Activated CD4-positive, alpha-beta T cell treated with anti-CD3 and anti-CD28 coated beads for 4 hours (primary cell): ENCODE measurements around the gene ANGEL1.

Experiments
- DNase-seq, 2 donors: peaks; one replicate each; pipeline ENCODE4 v3.0.0-alpha.2; 2020

ANGEL1 gene, protein sequence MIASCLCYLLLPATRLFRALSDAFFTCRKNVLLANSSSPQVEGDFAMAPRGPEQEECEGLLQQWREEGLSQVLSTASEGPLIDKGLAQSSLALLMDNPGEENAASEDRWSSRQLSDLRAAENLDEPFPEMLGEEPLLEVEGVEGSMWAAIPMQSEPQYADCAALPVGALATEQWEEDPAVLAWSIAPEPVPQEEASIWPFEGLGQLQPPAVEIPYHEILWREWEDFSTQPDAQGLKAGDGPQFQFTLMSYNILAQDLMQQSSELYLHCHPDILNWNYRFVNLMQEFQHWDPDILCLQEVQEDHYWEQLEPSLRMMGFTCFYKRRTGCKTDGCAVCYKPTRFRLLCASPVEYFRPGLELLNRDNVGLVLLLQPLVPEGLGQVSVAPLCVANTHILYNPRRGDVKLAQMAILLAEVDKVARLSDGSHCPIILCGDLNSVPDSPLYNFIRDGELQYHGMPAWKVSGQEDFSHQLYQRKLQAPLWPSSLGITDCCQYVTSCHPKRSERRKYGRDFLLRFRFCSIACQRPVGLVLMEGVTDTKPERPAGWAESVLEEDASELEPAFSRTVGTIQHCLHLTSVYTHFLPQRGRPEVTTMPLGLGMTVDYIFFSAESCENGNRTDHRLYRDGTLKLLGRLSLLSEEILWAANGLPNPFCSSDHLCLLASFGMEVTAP

DNA sequence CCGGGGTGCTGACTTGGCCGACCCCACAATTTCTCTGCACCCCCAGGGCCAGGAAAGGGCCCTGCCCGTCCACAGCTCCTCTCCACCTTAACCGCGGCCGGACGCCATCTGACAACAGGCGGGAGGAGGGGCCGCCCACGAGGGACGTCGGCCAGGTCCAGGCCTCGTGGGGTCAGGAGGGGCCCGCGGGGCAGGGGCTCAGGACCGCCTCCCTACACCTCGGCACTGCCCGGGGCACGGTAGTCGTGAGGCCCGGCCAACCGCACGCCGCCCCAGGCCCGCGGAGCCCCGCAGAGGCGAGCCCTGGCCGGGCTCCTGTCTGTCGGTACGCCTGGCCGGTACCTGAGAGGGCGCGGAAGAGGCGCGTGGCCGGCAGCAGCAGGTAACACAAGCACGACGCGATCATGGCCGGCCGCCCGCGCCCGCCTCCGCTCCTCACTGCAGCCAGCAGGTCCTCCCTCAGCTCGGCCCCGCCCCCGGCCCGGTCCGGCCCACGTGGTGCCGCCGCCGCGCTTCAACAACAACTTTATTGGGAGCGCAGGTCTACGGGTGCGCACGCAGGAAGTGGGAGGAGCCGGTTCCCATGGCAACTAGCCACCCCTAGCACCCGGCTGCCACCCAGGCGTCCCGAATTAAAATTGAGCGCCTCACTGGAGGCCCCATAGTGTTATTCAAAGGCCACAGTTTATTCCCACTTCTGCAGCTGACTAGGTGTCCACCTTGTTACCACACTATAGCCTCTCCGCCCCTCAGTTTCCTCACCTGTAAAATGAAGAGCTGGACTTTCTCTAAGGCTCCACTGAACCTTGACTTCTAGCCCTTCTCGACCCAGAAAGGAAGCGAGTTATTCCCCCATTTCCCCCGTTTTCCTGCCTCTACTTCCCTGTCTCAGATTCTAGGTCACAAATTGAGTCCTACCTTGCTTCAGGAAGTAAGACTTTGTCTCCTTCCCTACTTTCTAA is at the start of gene ANGEL1:
ANGEL1 (minus strand) TSS at position 461 of the 962 bp plus-strand sequence; CDS start at position 406, 55 bp downstream.
- peak; percentile 96 to 98 for DNase-seq

DNA sequence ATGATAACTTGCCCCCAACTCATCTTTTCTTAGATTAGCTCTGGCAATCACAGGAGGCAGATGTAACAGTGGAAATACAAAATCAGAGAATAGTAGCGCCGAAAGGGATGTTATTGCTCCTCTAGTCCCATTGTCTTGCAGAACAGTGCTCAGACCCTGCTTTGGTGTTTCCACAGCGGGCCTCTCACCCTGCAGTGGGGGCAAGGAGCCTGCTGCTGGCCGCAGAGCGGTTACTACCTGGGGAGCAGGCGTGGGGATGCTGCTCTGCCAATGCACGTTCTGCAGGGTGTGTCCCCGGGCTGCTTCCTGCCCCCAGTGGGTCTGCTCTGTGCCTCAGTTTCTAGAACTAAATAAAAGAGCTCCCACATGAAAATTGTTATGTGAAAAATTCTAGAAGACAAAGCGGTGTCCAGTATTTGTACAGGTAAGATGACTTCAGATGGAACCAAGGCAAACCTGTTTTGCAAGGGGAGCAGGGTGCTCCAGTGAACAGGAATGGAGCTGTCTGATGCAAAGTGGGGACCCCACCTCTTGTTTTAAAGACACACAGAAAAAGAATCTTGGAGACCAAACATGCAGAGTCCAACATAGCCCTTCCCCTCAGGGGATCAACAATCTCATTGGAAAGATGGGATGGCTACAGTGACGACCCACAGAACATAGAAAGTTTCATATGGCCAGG is 49.0 kb upstream of the ANGEL1 start:
- no peak for DNase-seq

DNA sequence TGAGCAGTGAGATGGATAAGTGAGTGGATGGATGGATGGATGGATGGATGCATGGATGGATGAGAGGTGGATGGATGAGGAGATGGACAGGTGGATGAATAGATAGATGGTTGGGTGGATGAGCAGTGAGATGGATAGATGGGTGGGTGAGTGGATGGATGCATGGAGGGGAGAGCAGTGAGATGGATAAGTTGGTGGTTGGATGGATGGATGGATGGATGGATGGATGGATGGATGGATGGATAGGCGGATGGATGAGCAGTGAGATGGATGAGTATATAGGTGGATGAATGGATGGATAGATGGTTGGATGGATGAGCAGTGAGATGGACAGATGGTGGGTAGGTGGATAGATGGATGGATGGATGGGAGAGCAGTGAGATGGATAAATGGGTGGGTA is 44.1 kb upstream of the ANGEL1 start:
- no peak for DNase-seq

DNA sequence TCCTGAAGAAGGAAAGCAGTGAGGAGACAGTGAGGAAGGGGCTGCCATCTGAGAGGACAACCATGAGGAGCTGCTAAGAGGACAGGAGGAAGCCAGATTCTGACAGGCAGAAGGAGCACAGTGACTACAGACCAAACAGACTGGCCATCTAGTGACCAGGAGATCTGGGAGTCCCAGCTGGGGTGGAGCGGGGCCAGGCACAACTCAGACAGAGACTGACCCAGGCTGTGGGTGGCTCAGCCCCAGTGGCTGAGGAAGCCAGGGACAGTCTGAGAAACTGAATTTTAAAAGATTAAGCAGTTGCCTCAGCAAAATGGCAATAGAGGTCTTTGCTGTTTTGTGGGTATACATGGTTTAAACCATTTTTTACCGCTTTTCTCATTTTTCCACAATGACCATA is 42.4 kb upstream of the ANGEL1 start:
- DNase-seq: no peak

DNA sequence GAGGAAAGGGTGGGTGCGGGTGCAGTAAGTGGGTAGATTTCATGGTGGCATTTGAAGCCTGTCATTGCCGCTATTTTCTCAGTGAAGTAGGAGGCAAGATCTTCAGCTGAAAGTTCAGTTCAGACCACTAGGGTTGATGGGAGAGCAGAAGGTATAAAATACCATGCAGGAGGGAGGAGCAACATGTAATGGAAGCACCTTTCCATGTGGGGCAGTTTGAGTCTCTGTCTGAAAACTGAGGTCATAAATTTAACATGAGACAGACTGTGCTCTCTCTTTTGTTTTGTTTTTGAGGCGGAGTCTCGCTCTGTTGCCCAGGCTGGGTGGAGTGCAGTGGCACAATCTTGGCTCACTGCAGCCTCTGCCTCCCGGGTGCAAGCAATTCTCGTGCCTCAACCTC is 36.2 kb upstream of the ANGEL1 start:
- DNase-seq: no peak

DNA sequence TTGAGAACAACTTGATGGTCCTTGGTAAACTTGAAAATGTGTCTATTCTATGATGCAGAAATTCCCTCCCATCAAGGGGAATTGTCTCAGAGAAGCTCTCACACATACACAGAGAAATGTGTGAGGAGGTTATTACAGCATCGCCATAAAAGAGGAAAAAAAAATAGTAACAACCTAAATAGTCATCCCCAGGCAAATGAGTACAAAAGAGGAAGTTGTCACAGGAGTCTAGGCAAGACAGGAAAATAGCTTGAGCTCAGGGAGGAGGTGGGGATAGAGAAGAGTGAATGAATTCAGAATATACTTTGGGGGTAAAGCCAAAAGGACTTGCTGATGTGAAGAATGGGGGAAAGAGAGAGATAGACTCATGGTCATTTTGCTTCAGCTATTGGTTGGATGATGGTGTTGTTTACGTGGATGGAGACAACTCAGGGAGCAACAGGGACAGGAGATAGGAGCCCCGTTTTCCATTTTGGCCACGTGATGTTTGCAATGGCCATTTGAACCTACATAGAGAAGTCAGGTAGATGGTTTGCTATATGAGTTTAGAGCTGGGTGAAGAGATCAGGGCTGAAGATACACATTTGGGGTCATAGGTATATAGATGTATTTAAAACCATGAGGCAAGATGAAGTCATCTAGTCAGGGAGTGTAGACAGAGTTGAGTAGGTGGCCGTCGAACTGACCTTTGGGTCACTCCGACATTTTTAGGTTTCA is 33.8 kb upstream of the ANGEL1 start:
- DNase-seq: no peak

DNA sequence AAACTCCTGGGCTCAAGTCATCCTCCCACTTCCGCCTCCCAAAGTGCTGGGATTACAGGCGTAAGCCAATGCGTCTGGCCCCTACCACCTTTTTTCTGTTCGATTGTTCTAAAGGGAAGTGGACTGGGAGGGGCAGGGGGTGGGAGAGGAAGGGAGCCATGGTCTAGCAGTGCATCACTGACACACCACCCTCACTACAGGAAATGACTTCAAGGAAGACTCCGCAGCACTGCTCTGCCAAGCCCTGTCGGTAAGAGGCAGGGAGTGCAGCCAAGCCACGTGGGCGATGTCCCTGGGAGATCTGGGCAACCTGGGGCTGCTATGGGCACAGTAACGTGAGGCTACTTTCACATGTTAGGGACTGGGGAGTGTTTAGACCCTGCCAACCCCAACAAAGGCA is 31.5 kb upstream of the ANGEL1 start:
- DNase-seq: peak; percentile 53 to 58

DNA sequence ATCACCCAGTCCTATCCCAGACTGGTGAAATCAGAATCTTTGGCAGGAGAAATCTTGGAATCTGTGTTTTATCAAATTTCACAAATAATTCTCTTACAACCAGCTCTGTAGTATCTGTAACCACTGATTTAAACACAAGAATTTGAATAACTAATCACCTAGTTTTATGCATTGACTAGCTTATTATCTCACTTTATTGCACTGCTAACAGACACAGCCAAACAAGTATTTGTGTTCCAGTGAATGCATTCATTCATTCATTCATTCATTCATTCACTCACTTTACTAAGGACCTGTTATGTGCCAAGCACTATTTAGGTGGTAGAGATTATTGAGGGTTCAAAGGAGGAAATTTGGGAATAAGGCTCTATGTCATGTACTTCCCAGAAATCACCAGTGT is 29.7 kb upstream of the ANGEL1 start:
- DNase-seq: no peak

DNA sequence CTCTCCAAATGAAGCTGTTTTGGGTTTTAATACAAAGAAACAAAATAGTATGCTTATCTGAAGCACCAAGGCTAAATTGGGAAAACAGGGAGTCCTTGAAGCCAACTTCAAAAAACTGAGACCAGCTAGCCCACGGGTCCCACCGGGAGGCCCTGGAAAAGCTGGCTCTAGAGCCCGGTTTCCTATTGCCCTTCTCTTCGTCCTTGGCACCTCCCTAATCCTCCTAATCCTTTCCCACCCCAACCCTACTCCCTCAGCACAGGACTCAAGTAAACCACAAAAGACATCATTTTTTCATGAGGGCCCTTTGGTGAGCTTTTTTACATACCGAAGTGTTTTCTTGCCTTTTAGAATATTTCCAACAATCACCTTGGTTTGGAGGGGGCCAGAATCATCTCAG is 24.8 kb upstream of the ANGEL1 start:
- DNase-seq: no peak

DNA sequence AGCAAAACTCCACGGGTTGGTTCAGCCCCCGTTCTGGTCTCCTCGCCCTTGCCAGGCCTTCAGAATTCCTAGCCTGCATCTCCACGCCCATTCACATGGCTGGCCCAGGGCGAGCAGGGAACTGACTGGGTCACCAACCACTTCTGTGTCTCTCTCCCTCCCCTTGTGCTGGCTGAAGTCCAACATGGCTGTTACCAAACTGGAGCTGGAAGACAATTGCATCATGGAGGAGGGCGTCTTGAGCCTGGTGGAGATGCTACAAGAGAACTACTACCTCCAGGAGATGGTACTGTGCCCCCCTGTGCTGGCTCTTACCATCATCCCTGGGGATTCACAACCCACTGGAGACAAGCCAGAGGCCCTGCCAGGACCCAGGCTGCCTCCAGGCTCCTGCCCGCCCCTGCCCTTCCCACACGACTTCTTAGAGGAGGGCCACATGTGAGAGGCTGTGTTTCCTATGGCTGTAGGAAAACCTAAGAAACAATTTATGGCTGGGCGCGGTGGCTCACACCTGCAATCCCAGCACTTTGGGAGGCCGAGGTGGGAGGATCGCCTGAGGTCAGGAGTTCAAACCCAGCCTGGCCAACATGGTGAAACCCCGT is 23.4 kb upstream of the ANGEL1 start:
- no peak for DNase-seq

DNA sequence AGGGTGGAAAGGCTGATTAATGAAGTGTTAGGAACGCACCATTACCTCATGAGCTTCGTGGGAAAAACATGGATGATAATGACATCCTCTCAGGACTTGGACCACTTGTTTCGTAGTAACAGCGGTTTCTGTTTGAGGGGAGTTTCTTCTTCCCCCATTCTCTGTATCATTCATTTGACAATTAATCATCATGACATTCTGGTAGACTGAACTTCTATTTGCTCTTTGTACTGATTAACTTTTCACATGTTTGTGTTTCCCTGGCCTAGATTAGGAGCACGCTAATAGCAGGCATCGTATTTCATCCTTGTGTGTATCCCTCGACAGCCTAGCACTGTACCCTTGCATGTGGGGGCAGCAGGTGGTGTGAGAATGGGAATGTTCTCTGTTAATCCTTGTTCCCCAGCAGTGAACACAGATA is 21.6 kb upstream of the ANGEL1 start:
- DNase-seq: no peak

DNA sequence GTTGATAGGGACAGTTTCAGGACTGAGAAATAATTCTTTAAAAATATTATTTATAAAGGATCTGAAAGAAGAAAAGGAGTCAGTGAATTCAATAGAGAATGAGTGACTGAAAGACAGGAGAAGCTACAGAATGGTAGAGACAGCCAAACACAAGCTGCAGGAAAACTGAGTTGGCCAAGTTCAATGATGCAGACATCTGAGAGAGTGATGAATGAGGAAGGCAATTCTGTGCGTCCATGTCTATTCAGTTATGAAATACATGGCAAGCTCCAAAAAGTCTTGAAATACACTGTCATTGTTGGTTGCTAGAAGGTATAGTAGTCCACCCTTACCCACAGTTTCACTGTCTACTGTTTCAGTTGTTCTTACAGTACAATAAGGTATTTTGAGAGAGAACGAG is 20.3 kb upstream of the ANGEL1 start:
- DNase-seq: no peak

DNA sequence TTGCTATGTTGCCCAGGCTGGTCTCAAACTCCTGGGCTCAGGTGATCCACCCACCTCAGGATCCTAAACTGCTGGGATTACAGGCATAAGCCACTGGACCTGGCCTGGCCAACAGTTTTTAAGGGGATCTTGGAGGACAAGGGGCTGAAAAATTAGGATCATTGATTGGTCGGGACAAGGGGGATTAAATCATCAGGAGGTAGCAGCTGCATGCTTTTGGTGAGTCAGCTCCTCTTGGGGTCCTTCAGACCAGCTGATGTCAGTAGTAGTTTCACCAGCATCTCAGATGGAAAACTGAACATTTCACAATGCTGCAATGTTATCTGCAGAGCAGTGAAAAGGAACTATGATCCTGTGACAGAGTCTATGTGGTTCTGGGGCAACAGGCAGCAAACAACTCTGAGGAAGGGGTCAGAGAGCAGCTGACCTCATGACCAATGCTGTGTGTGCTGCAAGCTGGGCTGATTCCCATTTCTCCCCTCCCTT is 19.9 kb upstream of the ANGEL1 start:
- no peak for DNase-seq

DNA sequence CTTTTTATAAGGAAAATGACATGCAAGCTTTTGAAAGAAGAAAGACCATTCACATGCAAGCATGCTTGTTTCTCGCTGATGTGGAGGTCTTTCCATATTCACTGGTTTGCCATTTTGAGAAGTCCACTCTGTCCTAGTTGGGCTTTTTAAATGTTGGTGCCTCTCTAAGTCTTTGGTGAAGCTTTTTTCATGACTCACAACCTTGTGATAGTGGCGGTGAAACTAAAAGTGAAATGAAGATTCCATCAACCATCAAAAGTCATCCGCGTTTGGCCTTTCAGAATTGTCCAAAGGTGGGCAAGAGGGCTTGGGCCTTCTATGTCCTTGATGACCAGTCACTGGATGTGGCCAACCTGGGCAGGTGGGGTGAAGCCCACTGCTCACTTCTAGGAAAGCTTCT is 17.9 kb upstream of the ANGEL1 start:
- DNase-seq: no peak

DNA sequence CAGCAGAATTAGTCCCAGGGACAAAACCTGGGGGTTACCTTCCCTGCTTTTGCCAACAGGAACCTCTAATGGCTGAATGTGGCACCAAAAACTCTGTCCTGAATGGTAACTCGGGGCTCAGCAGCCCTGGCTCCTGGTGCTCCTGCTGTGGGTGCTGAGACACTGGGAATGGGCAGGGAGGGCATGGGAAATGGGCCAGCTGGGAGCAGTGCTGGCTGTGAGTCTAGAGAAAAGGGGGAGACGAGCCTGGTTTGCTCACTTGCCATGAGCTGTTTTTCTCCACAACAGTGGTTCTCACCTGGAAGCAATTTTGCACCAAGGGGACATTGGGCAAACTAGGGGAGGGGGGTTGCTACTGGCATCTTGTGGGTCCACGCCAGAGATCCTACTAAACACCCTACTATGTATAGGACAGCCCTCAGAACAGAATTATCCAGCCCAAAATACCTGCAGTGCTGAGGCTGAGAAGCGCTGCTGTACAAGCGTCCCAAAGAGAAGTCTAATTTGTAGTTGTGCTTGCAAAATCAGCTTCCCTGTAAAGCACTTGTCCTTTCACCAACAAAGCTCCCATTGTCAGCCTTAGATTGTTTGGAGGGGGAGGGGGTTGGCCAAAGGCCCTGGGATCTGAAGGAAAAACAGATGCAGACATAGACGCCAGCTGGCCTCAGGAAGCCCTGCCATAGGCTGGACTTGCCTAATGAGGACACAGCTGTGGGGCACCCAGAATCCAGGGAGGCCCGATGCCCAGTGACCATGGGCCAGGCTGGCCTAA is 17.2 kb upstream of the ANGEL1 start:
- no peak for DNase-seq

DNA sequence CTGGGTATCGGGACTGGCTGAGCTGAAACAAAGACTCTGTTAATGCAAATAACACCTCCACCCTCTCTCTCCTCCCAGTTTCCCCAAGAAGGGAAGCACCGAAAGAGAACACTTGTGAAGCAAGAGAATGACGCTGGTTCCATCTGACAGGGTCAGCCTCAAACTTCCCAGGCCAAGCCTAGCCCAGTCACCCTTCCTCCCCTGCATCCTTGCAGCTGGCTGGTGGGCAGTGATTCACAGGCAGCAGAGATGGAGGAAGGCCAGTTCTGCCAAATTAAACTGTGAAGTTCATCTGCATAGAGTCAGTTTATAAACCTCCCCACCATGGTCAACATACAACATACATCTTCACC is 16.3 kb upstream of the ANGEL1 start:
- DNase-seq: no peak

DNA sequence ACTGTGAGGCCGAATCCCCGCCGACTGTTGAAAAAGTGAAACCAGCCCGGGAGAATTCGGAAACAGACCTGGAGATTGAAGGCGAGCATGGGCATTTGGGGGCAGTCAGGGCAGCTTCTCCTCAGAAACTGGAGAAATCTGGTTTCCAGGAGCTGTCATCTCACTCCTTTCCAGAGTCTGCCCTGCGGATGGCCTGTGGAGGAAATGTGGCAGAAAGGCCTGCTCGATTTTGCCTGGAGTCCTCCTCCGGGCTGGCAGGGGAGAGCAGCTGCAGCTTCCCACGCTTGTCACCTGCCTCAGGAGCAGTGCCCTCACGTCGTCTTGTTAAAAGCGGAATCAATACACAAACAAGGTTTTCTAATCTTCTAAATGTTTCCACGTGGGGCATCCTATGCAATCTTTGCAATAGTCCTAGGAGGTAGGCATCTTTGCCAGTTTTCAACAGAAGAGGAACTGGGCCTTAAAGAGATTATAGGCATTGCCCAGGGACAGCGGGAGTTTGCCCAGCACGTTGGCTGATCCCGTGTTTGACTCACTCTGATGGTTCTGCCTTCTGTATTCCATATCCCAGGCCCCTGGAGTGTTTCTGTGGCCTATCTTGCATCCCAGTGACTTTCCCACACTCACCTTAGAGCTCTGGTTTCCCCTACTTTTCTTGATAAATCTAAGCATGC is 15.8 kb upstream of the ANGEL1 start:
- no peak for DNase-seq

DNA sequence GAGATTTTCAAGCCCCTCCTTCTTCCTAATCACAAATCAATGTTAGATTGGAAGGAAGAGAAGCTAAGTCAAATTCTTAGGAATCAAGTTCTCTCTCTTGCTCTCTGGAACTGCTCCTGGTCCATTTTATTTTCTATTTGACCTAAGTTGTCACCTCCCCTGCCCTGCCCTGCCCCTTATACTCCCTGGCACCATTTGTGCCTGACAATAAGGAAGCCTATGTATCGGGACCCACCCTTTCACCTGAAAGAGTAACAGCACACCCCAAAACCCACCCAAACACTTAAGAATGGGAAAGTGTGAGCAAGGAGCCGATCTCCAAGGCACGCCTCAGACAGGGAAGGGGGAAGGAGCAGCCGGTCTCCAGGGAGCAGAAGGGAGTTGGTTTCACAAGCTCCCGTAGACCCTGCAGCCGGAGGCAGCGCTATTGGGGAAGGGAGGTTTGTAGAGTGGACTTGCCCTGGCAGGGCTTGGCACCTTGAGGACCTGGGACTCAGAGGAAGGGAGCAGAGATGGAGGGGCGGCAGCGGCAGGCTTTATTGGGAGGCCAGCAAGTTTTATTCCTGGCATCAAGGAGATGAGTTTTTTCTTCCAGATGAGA is 15.1 kb upstream of the ANGEL1 start:
- DNase-seq: no peak

DNA sequence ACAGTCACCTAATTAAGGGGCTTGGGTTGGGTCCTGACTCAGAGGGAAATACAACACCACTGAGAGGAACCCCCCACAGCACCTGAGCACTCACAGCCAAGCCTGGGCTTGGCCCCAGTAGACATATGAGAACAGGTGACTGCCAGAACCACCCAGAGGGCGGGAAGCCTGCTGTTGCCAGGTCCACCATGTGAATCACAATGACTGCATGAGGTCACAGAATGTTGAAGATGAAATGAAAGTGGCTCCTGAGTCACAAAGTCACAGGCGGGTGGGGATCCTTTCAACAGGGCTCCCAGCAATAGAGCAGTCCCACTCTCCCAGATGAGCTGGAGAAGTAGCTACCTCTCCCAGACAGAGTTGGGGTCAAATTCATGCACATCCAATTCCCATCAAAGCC is 13.4 kb upstream of the ANGEL1 start, which contains the start of gene LRRC74A:
LRRC74A (plus strand) TSS at position 287 of the 400 bp plus-strand sequence. CDS start 290 bp downstream, outside the sequence.
- DNase-seq: no peak

DNA sequence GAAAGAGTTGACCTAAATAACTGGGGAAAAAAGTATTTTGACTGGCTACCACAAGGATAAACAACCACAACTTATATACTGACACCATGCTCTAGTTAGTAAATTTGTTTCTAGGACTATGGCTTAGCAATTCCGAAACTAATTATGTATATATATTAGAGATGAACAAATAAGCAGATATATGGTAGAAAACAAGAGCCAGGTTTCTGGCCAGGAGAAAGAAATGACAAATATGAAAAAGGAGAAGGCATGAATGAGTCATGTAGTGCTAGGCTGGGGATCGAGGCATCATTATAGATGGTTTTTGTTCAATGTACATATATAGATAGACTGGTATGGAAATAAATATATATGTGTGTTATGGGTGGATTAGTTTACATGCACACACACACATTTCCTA is 8.0 kb upstream of the ANGEL1 start:
- no peak for DNase-seq
